Fibroblast of lung (primary cell): ENCODE measurements around the gene ADAMTS6.

ENCODE experiments used
- EZH2 ChIP-seq: IDR thresholded peaks from 2 replicates; pipeline ENCODE4 v1.5.1; 2012; ENCODE audit warnings: low read length, control low read depth, mild to moderate bottlenecking; ENCODE audit errors: missing control alignments
- TF ChIP-seq, protein P1 (sequence below), 2 donors: IDR thresholded peaks in 1 of 2; conservative IDR thresholded peaks in 1 of 2; 1 replicate in 1 of 2; 2 replicates in 1 of 2; pipeline ENCODE4 v1.5.1; 2011 to 2012; ENCODE audit warnings: low read length in 2 of 2, control low read depth in 1 of 2, inconsistent platforms in 1 of 2, low read depth in 1 of 2, mild to moderate bottlenecking in 1 of 2

- TF ChIP-seq, protein P1, sequence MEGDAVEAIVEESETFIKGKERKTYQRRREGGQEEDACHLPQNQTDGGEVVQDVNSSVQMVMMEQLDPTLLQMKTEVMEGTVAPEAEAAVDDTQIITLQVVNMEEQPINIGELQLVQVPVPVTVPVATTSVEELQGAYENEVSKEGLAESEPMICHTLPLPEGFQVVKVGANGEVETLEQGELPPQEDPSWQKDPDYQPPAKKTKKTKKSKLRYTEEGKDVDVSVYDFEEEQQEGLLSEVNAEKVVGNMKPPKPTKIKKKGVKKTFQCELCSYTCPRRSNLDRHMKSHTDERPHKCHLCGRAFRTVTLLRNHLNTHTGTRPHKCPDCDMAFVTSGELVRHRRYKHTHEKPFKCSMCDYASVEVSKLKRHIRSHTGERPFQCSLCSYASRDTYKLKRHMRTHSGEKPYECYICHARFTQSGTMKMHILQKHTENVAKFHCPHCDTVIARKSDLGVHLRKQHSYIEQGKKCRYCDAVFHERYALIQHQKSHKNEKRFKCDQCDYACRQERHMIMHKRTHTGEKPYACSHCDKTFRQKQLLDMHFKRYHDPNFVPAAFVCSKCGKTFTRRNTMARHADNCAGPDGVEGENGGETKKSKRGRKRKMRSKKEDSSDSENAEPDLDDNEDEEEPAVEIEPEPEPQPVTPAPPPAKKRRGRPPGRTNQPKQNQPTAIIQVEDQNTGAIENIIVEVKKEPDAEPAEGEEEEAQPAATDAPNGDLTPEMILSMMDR (conservative IDR thresholded peaks at IDR 0.05 in 1 of 2, IDR thresholded peaks at IDR 0.05 in 1 of 2; ENCODE audit: low read depth in 1 of 2, low read length in 2 of 2): no peak
- no peak for TF ChIP-seq EZH2
Measured at GRCh38 chr5:65411356-65411755, 70.4 kb downstream of the ADAMTS6 start.
